Measurements from ENCODE around the gene MPDZ.

The MPDZ gene

GRCh38 chr9:13252852-13253251 is 26.6 kb downstream of the MPDZ start:
- H3K9ac ChIP-seq, result no peak overlapping the region
- H2AFZ ChIP-seq, result no peak overlapping the region
- H3K79me2 ChIP-seq, result no peaks in the 10 kb centered on the region
- H3K27me3 ChIP-seq (ENCODE audit: control insufficient read depth, insufficient read depth, low read length), result no peaks in the 10 kb centered on the region
- H3K4me1 ChIP-seq, result no peaks in the 10 kb centered on the region
- H3K4me2 ChIP-seq (ENCODE audit: low read length), result no peak overlapping the region
- H3K27ac ChIP-seq, result no peak overlapping the region
- H3K4me3 ChIP-seq (ENCODE audit: low read depth, low read length), result no peak overlapping the region
- no peaks in the 10 kb centered on the region for H3K9me3 ChIP-seq (ENCODE audit: control insufficient read depth, low read length)
- no peak for TF ChIP-seq CTCF (IDR thresholded peaks at IDR 0.05)
- no peaks in the 10 kb centered on the region for H3K36me3 ChIP-seq (ENCODE audit: control insufficient read depth, insufficient read depth, low read length)

- H3K36me3 ChIP-seq (ENCODE audit: control insufficient read depth, insufficient read depth, low read length), result no peaks in the 10 kb centered on the region
- TF ChIP-seq CTCF (IDR thresholded peaks at IDR 0.05), result no peak
Measured at GRCh38 chr9:13244181-13244580, 35.3 kb downstream of the MPDZ start.

GRCh38 chr9:13241283-13241682 is 38.2 kb downstream of the MPDZ start:
- no peak for TF ChIP-seq CTCF (IDR thresholded peaks at IDR 0.05)
- Histone ChIP-seq H3K9ac (no peak overlapping the region), H3K4me1 (no peaks in the 10 kb centered on the region), H3K79me2 (no peaks in the 10 kb centered on the region), H3K4me3 (ENCODE audit: low read depth, low read length) (no peak overlapping the region), H3K27ac (no peak overlapping the region), H3K9me3 (ENCODE audit: control insufficient read depth, low read length) (no peaks in the 10 kb centered on the region), H2AFZ (no peak overlapping the region), H3K27me3 (ENCODE audit: control insufficient read depth, insufficient read depth, low read length) (no peaks in the 10 kb centered on the region), H3K4me2 (ENCODE audit: low read length) (no peak overlapping the region), H3K36me3 (ENCODE audit: control insufficient read depth, insufficient read depth, low read length) (no peaks in the 10 kb centered on the region)

More at GRCh38 chr9:13244181-13244580, 35.3 kb downstream of the MPDZ start:
- H2AFZ ChIP-seq, result no peak overlapping the region
- H3K27me3 ChIP-seq (ENCODE audit: control insufficient read depth, insufficient read depth, low read length), result no peaks in the 10 kb centered on the region
- H3K79me2 ChIP-seq, result no peaks in the 10 kb centered on the region
- no peak overlapping the region for H3K4me2 ChIP-seq (ENCODE audit: low read length)
- H3K9me3 ChIP-seq (ENCODE audit: control insufficient read depth, low read length), result no peaks in the 10 kb centered on the region
- H3K9ac ChIP-seq, result no peak overlapping the region
- H3K4me1 ChIP-seq, result no peaks in the 10 kb centered on the region
- H3K4me3 ChIP-seq (ENCODE audit: low read depth, low read length), result no peak overlapping the region
- H3K27ac ChIP-seq, result no peak overlapping the region

- TF ChIP-seq CTCF (IDR thresholded peaks at IDR 0.05), result no peak
- Histone ChIP-seq H2AFZ (no peak overlapping the region), H3K36me3 (ENCODE audit: control insufficient read depth, insufficient read depth, low read length) (no peaks in the 10 kb centered on the region), H3K4me1 (no peaks in the 10 kb centered on the region), H3K27ac (no peak overlapping the region), H3K79me2 (no peaks in the 10 kb centered on the region), H3K4me3 (ENCODE audit: low read depth, low read length) (no peak overlapping the region), H3K9ac (no peak overlapping the region), H3K9me3 (ENCODE audit: control insufficient read depth, low read length) (no peaks in the 10 kb centered on the region), H3K4me2 (ENCODE audit: low read length) (no peak overlapping the region), H3K27me3 (ENCODE audit: control insufficient read depth, insufficient read depth, low read length) (no peaks in the 10 kb centered on the region)
Measured at GRCh38 chr9:13239660-13240059, 39.8 kb downstream of the MPDZ start.

- no peak overlapping the region for H3K4me3 ChIP-seq (ENCODE audit: low read depth, low read length)
- H3K36me3 ChIP-seq (ENCODE audit: control insufficient read depth, insufficient read depth, low read length), result no peaks in the 10 kb centered on the region
- H3K27me3 ChIP-seq (ENCODE audit: control insufficient read depth, insufficient read depth, low read length), result no peaks in the 10 kb centered on the region
- H3K4me2 ChIP-seq (ENCODE audit: low read length), result no peak overlapping the region
- no peak overlapping the region for H3K9ac ChIP-seq
- H3K4me1 ChIP-seq, result no peaks in the 10 kb centered on the region
- no peak overlapping the region for H2AFZ ChIP-seq
- H3K27ac ChIP-seq, result no peak overlapping the region
- no peak for TF ChIP-seq CTCF (IDR thresholded peaks at IDR 0.05)
- no peaks in the 10 kb centered on the region for H3K9me3 ChIP-seq (ENCODE audit: control insufficient read depth, low read length)
- H3K79me2 ChIP-seq, result no peaks in the 10 kb centered on the region
Measured at GRCh38 chr9:13239208-13239607, 40.3 kb downstream of the MPDZ start.
